Uterus (tissue), 2 donors: ENCODE results near the gene TPM1.

ENCODE experiments used
- POLR2A ChIP-seq, 2 donors: fragments of 450-650 bp; IDR thresholded peaks; one replicate each; pipeline ENCODE4 v1.6.1; 2016; ENCODE audit warnings: antibody characterized with exemption in 2 of 2, mild to moderate bottlenecking in 1 of 2, moderate library complexity in 1 of 2
- TF ChIP-seq, protein P1 (sequence below), 4 experiments: fragments of 200-600 bp in 2 of 4; fragments of 450-650 bp in 2 of 4; sonication (generic) in 2 of 4; IDR thresholded peaks; one replicate each; pipeline ENCODE4 v1.5.1; 2016 to 2019; ENCODE audit warnings: antibody characterized with exemption in 4 of 4, mild to moderate bottlenecking in 2 of 4, moderate library complexity in 1 of 4

- no peak for TF ChIP-seq POLR2A (IDR thresholded peaks at IDR 0.05)
- TF ChIP-seq, protein P1, sequence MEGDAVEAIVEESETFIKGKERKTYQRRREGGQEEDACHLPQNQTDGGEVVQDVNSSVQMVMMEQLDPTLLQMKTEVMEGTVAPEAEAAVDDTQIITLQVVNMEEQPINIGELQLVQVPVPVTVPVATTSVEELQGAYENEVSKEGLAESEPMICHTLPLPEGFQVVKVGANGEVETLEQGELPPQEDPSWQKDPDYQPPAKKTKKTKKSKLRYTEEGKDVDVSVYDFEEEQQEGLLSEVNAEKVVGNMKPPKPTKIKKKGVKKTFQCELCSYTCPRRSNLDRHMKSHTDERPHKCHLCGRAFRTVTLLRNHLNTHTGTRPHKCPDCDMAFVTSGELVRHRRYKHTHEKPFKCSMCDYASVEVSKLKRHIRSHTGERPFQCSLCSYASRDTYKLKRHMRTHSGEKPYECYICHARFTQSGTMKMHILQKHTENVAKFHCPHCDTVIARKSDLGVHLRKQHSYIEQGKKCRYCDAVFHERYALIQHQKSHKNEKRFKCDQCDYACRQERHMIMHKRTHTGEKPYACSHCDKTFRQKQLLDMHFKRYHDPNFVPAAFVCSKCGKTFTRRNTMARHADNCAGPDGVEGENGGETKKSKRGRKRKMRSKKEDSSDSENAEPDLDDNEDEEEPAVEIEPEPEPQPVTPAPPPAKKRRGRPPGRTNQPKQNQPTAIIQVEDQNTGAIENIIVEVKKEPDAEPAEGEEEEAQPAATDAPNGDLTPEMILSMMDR (IDR thresholded peaks at IDR 0.05), result no peak
Measured at GRCh38 chr15:62999178-62999577, 43.4 kb upstream of the TPM1 start.
